HCT116 (cell line): ENCODE results near the gene BICD2. TPM values are rescaled to one million over a fixed set of nuclear protein-coding genes. Genes with fewer than 3 reads are reported as not detected.

Source experiments
- ATAC-seq: fragments of 200-7000 bp; cut with Tn5 transposase; 2 replicates; pipeline ENCODE4 v1.9.1; 2020; ENCODE audit warnings: mild to moderate bottlenecking, moderate library complexity
- BruUV-seq: library from RNA; stranded (reverse); fragments of 400-500 nt; replicated peaks from 2 replicates; lab custom pipeline; 2021; lab: Mats Ljungman, UMichigan
- CTCF ChIA-PET: fragments of 300-600 bp; sonication (Branson Sonifier 250); formaldehyde crosslinking; loops from one replicate; lab custom pipeline; 2021; ENCODE audit warnings: antibody characterized with exemption; lab: Charles Lee
- POLR2A ChIA-PET: fragments of 300-600, 350-600 bp; sonication (Branson Sonifier 250); formaldehyde crosslinking; loops from one replicate; lab custom pipeline; 2021; ENCODE audit warnings: antibody characterized with exemption; lab: Charles Lee
- RAD21 ChIA-PET, 2 experiments: fragments of 300-600 bp; sonication (Branson Sonifier 250); formaldehyde crosslinking; loops; one replicate each; lab custom pipeline; 2023; ENCODE audit warnings: low total read pairs in 2 of 2; ENCODE audit not compliant: uncharacterized antibody in 2 of 2, unreplicated experiment in 2 of 2, low non-redundant PET in 1 of 2; lab: Charles Lee
- DNase-seq: peaks from one replicate; pipeline ENCODE4 v3.0.0-alpha.2; 2010; ENCODE audit warnings: low read depth, low spot score
- H2AFZ ChIP-seq: fragments of 200-600 bp; shearing (Covaris generic), sonication (generic); 2 replicates; pipeline ENCODE4 v1.6.1; 2017; ENCODE audit warnings: low read depth, mixed run types, mixed read lengths, antibody characterized with exemption, low read length; ENCODE audit not compliant: poor library complexity, severe bottlenecking
- H3K27ac ChIP-seq: 2 replicates; pipeline ENCODE4 v1.5.1; 2012; ENCODE audit warnings: low read depth, low read length
- H3K27me3 ChIP-seq: fragments of 200-600 bp; sonication (generic); 2 replicates; pipeline ENCODE4 v1.6.1; 2016; ENCODE audit warnings: mixed run types, low read length, mixed read lengths; ENCODE audit not compliant: insufficient read depth
- H3K36me3 ChIP-seq, 2 experiments: fragments of 200-500 bp in 1 of 2; fragments of 200-600 bp in 1 of 2; sonication (Bioruptor generic) in 1 of 2; sonication (generic) in 1 of 2; 2 replicates each; pipeline versions ENCODE4 v1.5.1 to v1.6.1; 2014 to 2016; ENCODE audit warnings: low read length in 2 of 2, inconsistent platforms in 1 of 2, mixed read lengths in 1 of 2, mixed run types in 1 of 2; ENCODE audit not compliant: insufficient read depth in 2 of 2, control insufficient read depth in 1 of 2
- H3K4me1 ChIP-seq, 2 experiments: fragments of 200-600 bp in 1 of 2; sonication (generic) in 1 of 2; 2 replicates each; pipeline versions ENCODE4 v1.5.1 to v1.6.1; 2012 to 2017; ENCODE audit warnings: low read length in 2 of 2, inconsistent platforms in 1 of 2, mild to moderate bottlenecking in 1 of 2, mixed read lengths in 1 of 2, mixed run types in 1 of 2, moderate library complexity in 1 of 2; ENCODE audit not compliant: insufficient read depth in 2 of 2, control insufficient read depth in 1 of 2
- H3K4me2 ChIP-seq: fragments of 200-600 bp; sonication (generic); 2 replicates; pipeline ENCODE4 v1.6.1; 2017; ENCODE audit warnings: mixed run types, low read length, mixed read lengths
- H3K4me3 ChIP-seq, 2 experiments: fragments of 200-600 bp in 1 of 2; sonication (generic) in 1 of 2; replicated peaks in 1 of 2; 2 replicates each; pipeline ENCODE4 v1.5.1; 2011 to 2016; ENCODE audit warnings: low read length in 2 of 2, control low read depth in 1 of 2, low read depth in 1 of 2, mild to moderate bottlenecking in 1 of 2, mixed read lengths in 1 of 2, mixed run types in 1 of 2
- H3K79me2 ChIP-seq: fragments of 200-600 bp; sonication (generic); 2 replicates; pipeline ENCODE4 v1.6.1; 2017; ENCODE audit warnings: mild to moderate bottlenecking, mixed run types, low read length, moderate library complexity, mixed read lengths; ENCODE audit not compliant: insufficient read depth
- H3K9ac ChIP-seq: fragments of 200-600 bp; sonication (generic); 2 replicates; pipeline ENCODE4 v1.6.1; 2016; ENCODE audit warnings: low read length, mixed read lengths
- H3K9me2 ChIP-seq: fragments of 200-600 bp; sonication (generic), shearing (Covaris generic); 2 replicates; pipeline ENCODE4 v1.6.1; 2017; ENCODE audit warnings: mixed run types, mild to moderate bottlenecking, moderate library complexity; ENCODE audit not compliant: insufficient read depth
- H3K9me3 ChIP-seq, 2 experiments: fragments of 200-500 bp in 1 of 2; fragments of 200-600 bp in 1 of 2; sonication (Bioruptor generic) in 1 of 2; sonication (generic) in 1 of 2; 2 replicates each; pipeline ENCODE4 v1.6.1; 2014 to 2017; ENCODE audit warnings: low read length in 2 of 2, mixed read lengths in 2 of 2, inconsistent platforms in 1 of 2, low read depth in 1 of 2, mild to moderate bottlenecking in 1 of 2, mixed run types in 1 of 2, moderate library complexity in 1 of 2; ENCODE audit not compliant: control insufficient read depth in 1 of 2, insufficient read depth in 1 of 2
- H4K20me1 ChIP-seq: fragments of 200-600 bp; sonication (generic), shearing (Covaris generic); 2 replicates; pipeline ENCODE4 v1.6.1; 2017; ENCODE audit warnings: mixed run types, mild to moderate bottlenecking, moderate library complexity; ENCODE audit not compliant: insufficient read depth
- ATF3 ChIP-seq: IDR thresholded peaks from 2 replicates; pipeline ENCODE4 v1.6.1; 2012
- CEBPB ChIP-seq: IDR thresholded peaks from 2 replicates; pipeline ENCODE4 v1.6.1; 2012; ENCODE audit warnings: low read depth
- CTCF ChIP-seq, 3 experiments: fragments of 200-600 bp in 1 of 3; sonication (generic) in 1 of 3; IDR thresholded peaks in 2 of 3; conservative IDR thresholded peaks in 1 of 3; 2 replicates each; pipeline ENCODE4 v1.5.1; 2012 to 2017; ENCODE audit warnings: low read depth in 2 of 3, low read length in 2 of 3, antibody characterized with exemption in 1 of 3, borderline replicate concordance in 1 of 3, control low read depth in 1 of 3, mild to moderate bottlenecking in 1 of 3, mixed read lengths in 1 of 3, mixed run types in 1 of 3, moderate library complexity in 1 of 3; ENCODE audit not compliant: insufficient read depth in 1 of 3
- EZH2 ChIP-seq: fragments of 200-600 bp; sonication (generic); IDR thresholded peaks from 2 replicates; pipeline ENCODE4 v1.6.1; 2017; ENCODE audit warnings: antibody characterized with exemption, mixed run types
- JUND ChIP-seq: IDR thresholded peaks from 2 replicates; pipeline ENCODE4 v1.6.1; 2012
- MAX ChIP-seq: IDR thresholded peaks from 2 replicates; pipeline ENCODE4 v1.6.1; 2012
- POLR2A ChIP-seq: IDR thresholded peaks from 2 replicates; pipeline ENCODE4 v1.7.0; 2011; ENCODE audit warnings: borderline replicate concordance; ENCODE audit not compliant: insufficient read depth, insufficient read length; ENCODE audit errors: extremely low read depth
- POLR2AphosphoS5 ChIP-seq: IDR thresholded peaks from 2 replicates; pipeline ENCODE4 v1.6.1; 2011; ENCODE audit warnings: mild to moderate bottlenecking, low read depth, low read length, moderate library complexity
- REST ChIP-seq: IDR thresholded peaks from 2 replicates; pipeline ENCODE4 v1.6.1; 2012; ENCODE audit warnings: low read depth
- SRF ChIP-seq: IDR thresholded peaks from 2 replicates; pipeline ENCODE4 v1.6.1; 2012; ENCODE audit warnings: low read depth
- TCF7L2 ChIP-seq: IDR thresholded peaks from 2 replicates; pipeline ENCODE4 v1.7.0; 2011; ENCODE audit warnings: borderline replicate concordance, inconsistent platforms; ENCODE audit not compliant: insufficient read depth, insufficient read length; ENCODE audit errors: extremely low read depth
- YY1 ChIP-seq: IDR thresholded peaks from 2 replicates; pipeline ENCODE4 v1.6.1; 2011; ENCODE audit warnings: low read length, low read depth, moderate library complexity, mild to moderate bottlenecking; ENCODE audit not compliant: insufficient replicate concordance; ENCODE audit errors: extremely low read depth
- ZFX ChIP-seq: fragments of 450-650 bp; IDR thresholded peaks from 2 replicates; pipeline ENCODE4 v1.6.1; 2017
- ZNF274 ChIP-seq: fragments of 200-500 bp; sonication (Bioruptor generic); IDR thresholded peaks from 2 replicates; pipeline ENCODE4 v1.6.1; 2014; ENCODE audit warnings: mild to moderate bottlenecking, low read depth, low read length, inconsistent platforms
- intact Hi-C: fragments of 100-400 bp; cut with micrococcal nuclease; formaldehyde crosslinking; loops from 2 replicates; pipeline ENCODE4 v1.10.0; 2022
- total RNA-seq: library from RNA; stranded (reverse); gene quantifications from one replicate; pipeline ENCODE4 v1.2.1, GENCODE V29; 2021; ENCODE audit not compliant: unreplicated experiment

Gene BICD2
- total RNA-seq, 1 experiment from 2014 or later: 23.4 TPM

GRCh38 chr9:92748233-92748497 lies 16.5 kb downstream of the BICD2 start (continued):
- TF ChIP-seq SRF: no peak
- no peak for TF ChIP-seq TCF7L2
- TF ChIP-seq CEBPB: no peak
- TF ChIP-seq REST: no peak
- TF ChIP-seq JUND: no peak
- no peak for TF ChIP-seq POLR2AphosphoS5
- TF ChIP-seq ZNF274: no peak
- TF ChIP-seq ZFX: no peak
- TF ChIP-seq YY1: no peak
- TF ChIP-seq, all 23 proteins: peak for 0

- RAD21 ChIA-PET: no interaction called here
- TF ChIP-seq ATF3 (no peak), JUND (no peak), POLR2AphosphoS5 (no peak), CTCF (IDR thresholded peaks at IDR 0.05 in 2 of 3, conservative IDR thresholded peaks at IDR 0.05 in 1 of 3; ENCODE audit: borderline replicate concordance in 1 of 3, insufficient read depth in 1 of 3, low read depth in 2 of 3, low read length in 2 of 3) (no peak), YY1 (no peak), EZH2 (no peak), POLR2A (no peak), MAX (no peak)
- no peaks in the 10 kb centered on the region for H3K9me3 ChIP-seq
- H3K27ac ChIP-seq: peak overlapping the region; percentile 0
- CTCF ChIA-PET: no interaction called here
- intact Hi-C loops: no loop called here
- H3K9ac ChIP-seq: peak overlapping the region; percentile 16; the same call in 1 of the 2 replicates
- no peak for DNase-seq
- H3K9me2 ChIP-seq: no peaks in the 10 kb centered on the region
- no peak overlapping the region for H2AFZ ChIP-seq
- H3K36me3 ChIP-seq: no peaks in the 10 kb centered on the region
- peaks cover 19 to 41% of the 10 kb centered on the region in 2 experiments for H3K4me1 ChIP-seq
- POLR2A ChIA-PET: no interaction called here
- H4K20me1 ChIP-seq: peaks cover 3% of the 10 kb centered on the region; the same call in 1 of the 2 replicates
- H3K27me3 ChIP-seq: no peaks in the 10 kb centered on the region
- ATAC-seq: peak; percentile 78
- peak overlapping the region; percentile 53 for H3K4me2 ChIP-seq
- no peak overlapping the region for H3K4me3 ChIP-seq
- H3K79me2 ChIP-seq: peaks cover 100% of the 10 kb centered on the region
- no TSS peak for BruUV-seq
Observed at GRCh38 chr9:92747459-92748232, 17.0 kb downstream of the BICD2 start.
